ENCODE data around the gene INTS2. TPM values are rescaled to one million over a fixed set of nuclear protein-coding genes. Genes with fewer than 3 reads are reported as not detected.
"Not testable (repeated sequence)": the region's sequence is repeated elsewhere in the genome, so short reads cannot be mapped to it uniquely, and the experiment has no call there.

Gene INTS2
- 10 to 100 TPM; 11.8 to 13.2 TPM for total RNA-seq
- long read RNA-seq, donor 1, partial matches to known transcripts, result 2 of 2 reads
- long read RNA-seq, donor 1, other reads (novel, unspliced or antisense), result 0 of 2 reads
- long read RNA-seq, donor 2, partial matches to known transcripts, result 0 of 1 reads
- long read RNA-seq, donor 2, other reads (novel, unspliced or antisense), result 1 of 1 reads

DNA sequence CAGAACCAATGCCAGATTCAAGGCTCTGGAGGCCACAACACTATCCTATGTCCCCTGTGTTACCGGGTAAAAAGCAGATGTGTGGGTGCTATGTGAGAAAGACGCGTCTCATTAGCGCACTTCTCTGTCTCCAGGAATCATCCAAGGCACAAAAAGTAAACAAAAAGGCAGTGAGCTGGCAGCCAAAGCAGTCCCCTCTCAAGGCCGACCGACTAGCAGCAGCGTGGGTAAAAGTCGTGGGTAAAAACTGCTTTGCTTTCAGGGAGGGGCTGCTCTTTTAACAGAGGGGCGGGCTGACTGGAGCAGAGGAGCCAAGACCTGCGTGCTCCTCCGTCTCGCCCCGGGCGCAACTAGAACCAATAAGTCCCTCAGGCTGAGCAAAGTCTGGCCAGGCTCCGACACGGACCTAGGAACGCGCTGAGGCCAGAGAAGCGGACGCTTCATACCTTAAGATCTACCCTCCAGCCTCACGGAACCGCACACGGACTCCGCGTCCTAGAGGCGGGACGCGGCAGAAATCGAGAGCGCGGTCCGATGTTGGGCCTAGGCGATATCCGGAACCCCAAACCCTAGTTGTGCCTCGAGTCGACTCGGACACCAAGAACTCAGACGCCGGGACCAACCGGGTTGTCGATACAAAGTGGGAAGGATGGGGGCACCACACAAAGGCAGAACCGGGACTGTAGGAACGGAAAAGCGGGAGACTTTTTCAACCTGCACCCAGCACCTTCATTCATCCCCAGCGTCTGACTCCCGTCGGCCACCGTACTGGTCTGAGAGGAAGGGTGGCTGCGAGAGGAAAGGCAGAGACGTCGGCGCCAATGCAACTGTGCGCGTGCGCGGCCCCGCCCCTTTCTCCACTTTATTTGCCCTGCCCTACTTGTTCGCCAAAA lies at the start of gene INTS2:
TSS of gene INTS2 (minus strand) at position 775 of the 893 bp plus-strand sequence. CDS start 1,338 bp downstream, outside the sequence.
- peak; percentile 99 for DNase-seq (ENCODE audit: low spot score)
- intact Hi-C loops (cut with DNase I), result loop anchor here in 1 of 2 donors (10.0 kb wide), 1 partner anchor 137 kb away; the partner anchor contains the start of gene MED13

DNA sequence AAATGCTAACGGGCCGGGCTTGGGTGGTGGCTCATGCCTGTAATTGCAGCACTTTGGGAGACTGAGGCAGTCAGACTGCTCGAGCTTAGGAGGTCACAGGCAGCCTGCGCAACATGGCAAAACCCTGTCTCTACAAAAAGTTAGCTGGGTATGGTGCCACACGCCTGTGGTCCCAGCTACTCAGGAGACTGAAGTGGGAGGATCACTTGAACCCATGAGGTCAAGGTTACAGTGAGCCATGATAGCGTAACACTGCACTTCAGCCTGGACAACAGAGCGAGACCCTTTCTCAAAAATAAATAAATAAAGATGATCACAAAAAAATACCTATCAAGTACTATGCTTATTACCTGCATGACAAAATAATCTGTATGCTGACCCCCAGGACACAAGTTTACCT lies 46.3 kb upstream of the INTS2 start:
- DNase-seq (ENCODE audit: low spot score), result no peak
- intact Hi-C loops (cut with DNase I), result no loop called here

GRCh38 chr17:61972311-61972710 lies 44.5 kb upstream of the INTS2 start:
- DNase-seq (ENCODE audit: low spot score), result no peak
- intact Hi-C loops (cut with DNase I), result no loop called here

DNA sequence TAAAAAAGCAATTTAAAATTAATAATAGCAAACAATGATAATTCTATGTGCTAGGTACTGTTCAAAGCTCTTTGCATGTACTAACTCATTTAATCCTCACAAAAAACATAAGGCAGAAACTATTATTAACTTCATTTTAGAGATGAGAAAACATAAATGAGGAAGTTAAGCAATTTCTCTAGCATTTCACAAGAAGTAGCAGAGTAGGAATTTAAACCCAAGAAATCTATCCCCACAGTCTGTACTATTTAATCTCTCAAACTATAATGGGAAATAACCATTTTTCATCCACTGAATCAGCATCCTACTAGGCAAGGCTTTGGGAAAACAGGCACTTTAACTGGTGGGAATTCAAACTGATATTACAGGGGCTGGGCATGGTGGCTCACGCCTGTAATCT lies 42.2 kb upstream of the INTS2 start:
- intact Hi-C loops (cut with DNase I), result no loop called here

DNA sequence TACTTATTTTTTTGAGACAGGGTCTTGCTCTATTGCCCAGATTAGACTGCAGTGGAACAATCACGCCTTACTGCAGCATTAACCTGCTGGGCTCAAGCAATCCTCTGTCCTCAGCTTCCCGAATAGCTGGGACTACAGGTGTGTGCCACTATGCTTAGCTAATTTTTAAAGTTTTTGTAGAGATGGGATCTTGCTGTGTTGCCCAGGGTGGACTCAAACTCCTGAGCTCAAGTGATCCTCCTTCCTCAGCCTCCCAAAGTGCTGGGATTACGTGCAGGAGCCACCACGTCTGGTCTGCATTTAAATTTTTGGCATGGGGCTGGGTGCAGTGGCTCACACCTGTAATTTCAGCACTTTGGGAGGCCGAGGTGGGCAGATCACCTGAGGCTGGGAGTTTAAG lies 41.0 kb upstream of the INTS2 start:
- no peak for DNase-seq (ENCODE audit: low spot score)
- intact Hi-C loops (cut with DNase I), result no loop called here

More for the DNA sequence above, 42.2 kb upstream of the INTS2 start:
- no peak for DNase-seq (ENCODE audit: low spot score)

- intact Hi-C loops (cut with DNase I), result no loop called here
- DNase-seq (ENCODE audit: low spot score), result no peak
These were observed 39.9 kb upstream of the INTS2 start for GRCh38 chr17:61967729-61968128.

- intact Hi-C loops (cut with DNase I), result no loop called here
- no peak for DNase-seq (ENCODE audit: low spot score)
These were observed 38.4 kb upstream of the INTS2 start for GRCh38 chr17:61966191-61966590.

DNA sequence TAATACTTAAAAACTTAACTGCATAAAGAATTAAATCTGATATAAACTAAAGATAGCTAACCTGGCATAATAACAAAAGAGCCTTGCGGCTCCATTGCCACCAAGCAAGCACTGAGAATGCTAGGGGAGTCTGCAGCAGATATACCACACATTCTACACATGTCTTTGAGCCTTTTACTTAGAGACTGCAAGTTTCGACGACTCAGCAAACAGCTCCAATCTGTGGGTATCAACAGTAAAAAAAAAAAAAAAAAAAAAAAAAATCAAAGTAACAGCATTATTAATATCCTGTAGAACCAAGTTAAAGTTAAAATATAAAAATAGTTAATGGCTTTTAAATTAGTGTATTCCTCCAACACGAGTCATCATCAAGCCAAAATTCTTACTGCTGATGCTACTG lies 27.8 kb upstream of the INTS2 start:
- intact Hi-C loops (cut with DNase I), result no loop called here

DNA sequence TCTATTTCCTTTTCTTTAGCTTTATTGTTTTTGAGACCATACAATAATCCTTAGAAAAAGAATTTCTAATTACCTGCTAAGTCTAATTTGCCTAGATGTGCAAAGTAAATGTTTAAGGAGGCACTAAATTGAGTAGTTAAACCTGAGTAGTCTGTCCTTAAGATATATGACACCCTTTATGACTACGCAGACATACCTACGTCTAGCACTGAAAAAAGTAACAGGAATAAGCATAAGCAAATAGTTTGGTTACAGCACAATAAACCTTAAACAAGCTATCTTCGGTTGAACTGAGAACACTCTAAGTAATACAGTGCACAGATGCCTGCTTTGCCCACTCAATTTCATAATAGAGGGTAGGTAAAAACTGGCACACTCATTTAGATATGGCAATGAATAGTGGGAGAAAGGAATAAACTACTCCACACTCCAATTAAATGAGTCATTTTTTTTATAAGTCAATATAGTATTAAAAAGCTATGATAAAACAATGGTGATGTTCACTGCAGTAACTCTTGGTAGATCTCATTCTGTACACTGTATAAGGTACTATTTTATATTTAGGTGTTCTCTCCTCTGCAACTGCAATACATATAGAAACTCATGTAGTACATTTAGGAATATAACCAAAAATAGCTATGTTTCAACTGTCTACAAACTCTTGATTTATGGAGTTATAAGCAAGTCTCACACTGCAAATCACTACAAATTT lies 19.7 kb upstream of the INTS2 start:
- intact Hi-C loops (cut with DNase I), result no loop called here
- DNase-seq (ENCODE audit: low spot score), result no peak

More for the DNA sequence above, 27.8 kb upstream of the INTS2 start:
- DNase-seq (ENCODE audit: low spot score), result no peak

DNA sequence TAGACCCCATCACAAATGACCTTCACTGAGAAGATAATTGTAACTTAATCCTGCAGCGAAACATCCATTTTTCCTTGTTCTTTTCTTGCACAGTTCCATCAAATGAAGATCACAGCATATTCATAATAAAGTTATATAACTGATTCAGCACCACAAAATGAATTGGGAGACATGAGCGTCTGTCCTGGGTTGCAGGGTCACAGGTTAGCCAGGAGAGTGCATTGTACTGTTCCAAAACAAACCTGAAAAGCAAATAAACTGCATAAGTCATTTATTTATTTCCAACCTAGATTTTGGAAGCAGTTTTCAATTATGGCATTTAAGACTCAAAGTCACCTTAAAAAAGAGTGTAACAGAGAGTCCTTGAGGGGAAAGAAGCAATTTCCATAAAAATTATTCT lies 18.6 kb upstream of the INTS2 start:
- intact Hi-C loops (cut with DNase I), result no loop called here
- no peak for DNase-seq (ENCODE audit: low spot score)

DNA sequence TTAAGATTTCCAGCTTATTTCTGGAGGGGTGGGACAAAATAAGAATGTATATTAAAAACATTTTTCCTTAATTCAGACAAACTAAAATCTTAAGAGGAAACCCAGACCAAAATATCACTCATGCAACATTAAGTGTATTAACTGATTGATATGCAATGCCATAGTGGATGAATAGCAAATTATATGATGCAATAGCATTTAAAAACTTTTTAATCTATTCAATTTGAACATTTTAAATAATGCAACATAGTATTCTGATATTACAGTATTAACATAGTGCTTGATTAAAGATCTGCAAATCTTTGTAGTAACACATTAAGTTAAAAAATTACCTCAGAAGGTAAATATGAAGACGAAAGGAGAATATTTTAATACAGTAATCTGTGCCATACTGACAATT lies 15.3 kb upstream of the INTS2 start:
- intact Hi-C loops (cut with DNase I), result no loop called here
- DNase-seq (ENCODE audit: low spot score), result no peak

DNA sequence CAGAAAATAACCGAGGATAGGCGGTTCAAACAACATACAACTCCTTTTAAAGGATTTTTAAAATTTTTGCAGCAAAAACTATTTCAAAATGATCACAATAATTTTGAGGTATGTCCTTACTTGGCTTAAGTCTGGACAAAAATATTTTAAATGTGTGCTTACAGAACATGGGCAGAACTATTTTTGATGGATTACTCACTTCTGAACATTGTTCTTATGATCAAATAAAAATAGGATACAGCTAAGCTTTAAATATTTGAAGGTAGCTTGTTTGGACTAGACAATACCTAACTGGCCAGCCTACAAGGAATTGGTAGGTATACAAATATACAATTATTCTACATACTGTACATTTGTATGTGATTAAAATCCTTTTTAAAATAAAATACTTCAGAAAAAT lies 14.3 kb upstream of the INTS2 start:
- intact Hi-C loops (cut with DNase I), result no loop called here
- DNase-seq (ENCODE audit: low spot score), result no peak

DNA sequence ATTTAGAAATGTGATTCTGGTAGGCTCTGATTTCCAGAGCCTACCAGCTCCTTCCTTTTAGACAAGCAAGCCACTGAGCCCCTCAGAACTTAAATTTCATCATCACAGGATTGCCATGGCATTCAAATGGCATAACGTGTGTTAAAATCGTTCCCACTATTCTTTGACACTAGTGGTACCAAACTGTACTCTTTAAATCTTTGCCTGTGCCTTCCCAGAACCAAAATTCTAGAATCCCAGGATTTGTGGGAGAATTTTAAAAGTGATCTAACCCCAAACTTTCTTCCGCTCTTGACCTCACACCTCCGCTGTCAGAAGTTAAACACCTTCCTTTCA lies 287 bp upstream of the INTS2 start:
- DNase-seq (ENCODE audit: low spot score), result no peak
- intact Hi-C loops (cut with DNase I), result loop anchor here in 1 of 2 donors (10.0 kb wide), 1 partner anchor 137 kb away; the partner anchor contains the start of gene MED13

- intact Hi-C loops (cut with DNase I), result loop anchor here in 1 of 2 donors (10.0 kb wide), 1 partner anchor 138 kb away; the partner anchor contains the start of gene MED13
These were observed 965 bp downstream of the INTS2 start for GRCh38 chr17:61926826-61927207.

GRCh38 chr17:61915162-61915561 lies 12.6 kb downstream of the INTS2 start:
- DNase-seq (ENCODE audit: low spot score); intact Hi-C loops (cut with DNase I): not testable (repeated sequence)

More at GRCh38 chr17:61926826-61927207, 965 bp downstream of the INTS2 start:
- DNase-seq (ENCODE audit: low spot score), result no peak

DNA sequence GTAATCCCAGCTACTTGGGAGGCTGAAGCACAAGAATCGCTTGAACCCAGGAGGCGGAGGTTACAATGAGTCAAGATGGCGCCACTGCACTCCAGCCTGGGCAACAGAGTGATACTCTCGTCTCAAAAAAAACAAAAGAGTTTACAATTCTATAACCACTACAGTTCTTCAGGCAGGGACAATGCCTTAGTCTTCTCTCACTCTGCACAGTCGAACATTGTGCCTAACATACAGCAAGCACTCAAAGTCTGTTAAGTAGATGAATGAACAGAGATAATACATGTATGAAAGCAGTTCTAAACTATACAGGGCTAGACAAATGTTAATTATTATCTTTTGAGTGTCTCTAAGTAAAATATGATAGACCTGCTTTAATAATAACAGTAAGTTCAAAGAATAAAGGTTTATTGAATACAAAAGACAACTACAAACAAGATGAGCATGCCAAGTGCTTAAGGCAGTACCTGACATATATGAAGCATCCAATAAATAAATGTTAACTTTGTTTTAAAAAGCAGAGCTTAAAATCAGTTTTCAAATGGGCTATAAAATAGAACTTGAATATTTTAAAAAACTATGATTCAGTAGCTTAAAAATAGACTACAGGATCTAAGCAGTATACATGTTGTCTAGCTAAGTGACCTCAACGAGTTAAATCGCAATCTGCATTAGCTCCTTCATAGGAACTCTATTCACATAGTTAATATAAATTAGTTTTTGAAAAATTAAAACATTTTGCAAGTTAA lies 19.3 kb downstream of the INTS2 start:
- DNase-seq (ENCODE audit: low spot score), result no peak
- intact Hi-C loops (cut with DNase I), result no loop called here

- intact Hi-C loops (cut with DNase I), result no loop called here
- DNase-seq (ENCODE audit: low spot score), result no peak
These were observed 20.4 kb downstream of the INTS2 start for GRCh38 chr17:61907361-61907760.

DNA sequence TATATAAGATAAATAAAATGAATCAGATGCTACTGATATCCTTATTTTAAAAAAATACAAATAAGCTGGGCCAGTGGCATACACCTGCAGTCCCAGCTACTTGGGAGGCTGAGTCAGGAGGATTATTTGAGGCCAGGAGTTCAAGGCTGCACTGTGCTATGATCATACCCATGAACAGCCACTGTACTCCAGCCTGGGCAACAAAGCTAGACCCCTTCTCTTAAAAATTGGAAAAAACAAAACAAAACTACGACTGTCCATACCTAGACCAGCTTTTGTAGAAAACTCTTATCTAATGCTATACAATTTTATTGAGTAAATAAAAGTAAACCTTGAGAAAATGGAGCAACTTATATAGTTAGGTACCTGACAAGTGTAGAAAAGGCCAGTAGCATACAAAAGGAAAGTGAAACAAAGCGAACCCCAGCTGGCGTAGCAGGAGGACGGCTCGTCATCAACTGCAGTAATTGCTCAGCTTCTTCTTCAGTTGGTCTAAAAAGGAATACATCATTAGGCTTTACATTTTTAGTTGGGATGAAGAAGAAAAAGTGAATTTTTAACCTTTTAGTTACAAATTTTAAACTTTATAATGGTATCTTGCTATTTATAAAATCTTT lies 23.6 kb downstream of the INTS2 start:
- intact Hi-C loops (cut with DNase I), result no loop called here

DNA sequence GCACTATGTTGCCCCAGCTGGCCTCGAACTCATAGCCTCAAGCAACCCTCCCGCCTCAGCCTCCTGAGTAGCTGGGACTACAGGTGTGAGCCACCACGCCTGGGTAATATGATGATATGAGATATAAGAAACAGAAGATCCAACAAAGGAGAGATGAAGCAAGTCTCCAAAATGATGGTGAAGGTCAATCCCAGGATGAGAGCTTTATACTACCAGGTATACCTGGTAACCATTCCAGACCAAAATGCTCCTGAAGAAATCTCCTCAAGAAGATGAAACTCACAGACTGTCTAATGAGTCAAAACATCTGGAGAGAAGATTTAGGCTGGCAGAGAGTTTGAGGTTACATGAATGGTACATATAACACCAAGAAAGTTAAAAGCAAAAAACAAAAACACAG lies 24.5 kb downstream of the INTS2 start:
- DNase-seq (ENCODE audit: low spot score), result no peak
- intact Hi-C loops (cut with DNase I), result no loop called here

More for the DNA sequence above, 23.6 kb downstream of the INTS2 start:
- no peak for DNase-seq (ENCODE audit: low spot score)

Data from posterior vena cava (tissue), 2 donors.